Activated gamma-delta T cell treated with Interleukin-2 at 50 U/mL for 16 hours (primary cell): Measurements from ENCODE around the gene MSH3.
A peak's percentile ranks its signal among the peaks of the same experiment; 100 is the strongest.
"Not testable (repeated sequence)": the region's sequence is repeated elsewhere in the genome, so short reads cannot be mapped to it uniquely, and the experiment has no call there.

ENCODE experiments used
- DNase-seq: peaks from one replicate; pipeline ENCODE4 v3.0.0-alpha.2; 2020

The MSH3 gene

GRCh38 chr5:80799041-80799440 is 144.6 kb downstream of the MSH3 start:
- DNase-seq, result no peak

GRCh38 chr5:80799573-80799972 is 145.1 kb downstream of the MSH3 start:
- DNase-seq, result no peak

GRCh38 chr5:80804332-80804731 is 149.9 kb downstream of the MSH3 start:
- DNase-seq, result no peak

- no peak for DNase-seq
Measured at GRCh38 chr5:80805038-80805437, 150.6 kb downstream of the MSH3 start.

- DNase-seq, result no peak
Measured at GRCh38 chr5:80806929-80807328, 152.5 kb downstream of the MSH3 start.

- DNase-seq, result no peak
Measured at GRCh38 chr5:80809451-80809850, 155.0 kb downstream of the MSH3 start.

GRCh38 chr5:80810425-80810824 is 156.0 kb downstream of the MSH3 start:
- no peak for DNase-seq

- DNase-seq, result no peak
Measured at GRCh38 chr5:80816590-80816989, 162.1 kb downstream of the MSH3 start.

- DNase-seq, result no peak
Measured at GRCh38 chr5:80820685-80821084, 166.2 kb downstream of the MSH3 start.

GRCh38 chr5:80822640-80823039 is 168.2 kb downstream of the MSH3 start:
- DNase-seq, result no peak

- DNase-seq, result not testable (repeated sequence)
Measured at GRCh38 chr5:80824159-80824558, 169.7 kb downstream of the MSH3 start.

- no peak for DNase-seq
Measured at GRCh38 chr5:80825786-80826460, 171.5 kb downstream of the MSH3 start.

GRCh38 chr5:80834710-80835109 is 180.3 kb downstream of the MSH3 start:
- no peak for DNase-seq

GRCh38 chr5:80835128-80835527 is 180.7 kb downstream of the MSH3 start:
- DNase-seq, result no peak

- DNase-seq, result peak; percentile 5
Measured at GRCh38 chr5:80837679-80838078, 183.2 kb downstream of the MSH3 start.

- DNase-seq, result not testable (repeated sequence)
Measured at GRCh38 chr5:80841026-80841797, 186.8 kb downstream of the MSH3 start.

- DNase-seq, result not testable (repeated sequence)
Measured at GRCh38 chr5:80846422-80846821, 192.0 kb downstream of the MSH3 start.

GRCh38 chr5:80850168-80850567 is 195.7 kb downstream of the MSH3 start:
- DNase-seq, result not testable (repeated sequence)

- no peak for DNase-seq
Measured at GRCh38 chr5:80852331-80853245, 198.1 kb downstream of the MSH3 start.

GRCh38 chr5:80853413-80853812 is 199.0 kb downstream of the MSH3 start:
- no peak for DNase-seq

GRCh38 chr5:80854583-80854982 is 200.1 kb downstream of the MSH3 start:
- DNase-seq, result no peak

- no peak for DNase-seq
Measured at GRCh38 chr5:80860924-80861613, 206.6 kb downstream of the MSH3 start.

GRCh38 chr5:80863708-80864107 is 209.3 kb downstream of the MSH3 start:
- no peak for DNase-seq
